Pancreas (tissue), 10 donors: ENCODE measurements around the gene CDK5. TPM values are rescaled to one million over a fixed set of nuclear protein-coding genes. Genes with fewer than 3 reads are reported as not detected.
"Not testable (repeated sequence)": the region's sequence is repeated elsewhere in the genome, so short reads cannot be mapped to it uniquely, and the experiment has no call there.

Experiments
- ATAC-seq, 4 donors: fragments of 200-7000 bp; cut with Tn5 transposase; one replicate each; pipeline versions ENCODE4 v1.8.0 to v1.9.1; 2020; ENCODE audit warnings: mild to moderate bottlenecking in 4 of 4, moderate library complexity in 4 of 4
- DNase-seq, 6 donors: peaks; one replicate each; pipeline ENCODE4 v3.0.0-alpha.2; 2020
- FAIRE-seq: peaks from 2 replicates; lab custom pipeline; 2012; peaks lifted over from hg19 to GRCh38; lab: Jason Lieb, UNC
- H3K27ac ChIP-seq, 4 donors: fragments of 200-600 bp; sonication (generic); 1 replicate in 3 of 4; 2 replicates in 1 of 4; pipeline versions ENCODE4 v1.5.0 to v1.8.0; 2020
- H3K27me3 ChIP-seq, 4 donors: fragments of 200-600 bp; one replicate each; pipeline ENCODE4 v1.8.0; 2021
- H3K36me3 ChIP-seq, 3 donors: fragments of 200-600 bp; sonication (generic) in 1 of 3; one replicate each; pipeline versions ENCODE4 v1.5.0 to v1.8.0; 2020 to 2021
- H3K4me1 ChIP-seq, 3 donors: fragments of 200-600 bp; one replicate each; pipeline ENCODE4 v1.8.0; 2021
- H3K4me3 ChIP-seq, 4 donors: fragments of 200-600 bp; sonication (generic) in 2 of 4; one replicate each; pipeline versions ENCODE4 v1.5.0 to v1.8.0; 2020 to 2021
- H3K9me3 ChIP-seq, 4 donors: fragments of 200-600 bp; one replicate each; pipeline ENCODE4 v1.8.0; 2021
- CTCF ChIP-seq, 4 donors: fragments of 200-600 bp; sonication (generic) in 3 of 4; IDR thresholded peaks; one replicate each; pipeline versions ENCODE4 v1.5.0 to v1.8.0; 2021; ENCODE audit warnings: antibody characterized with exemption in 4 of 4
- WGBS, 2 donors: extraction: QIAGEN DNeasy Blood & Tissue Kit; methylation state at CpG; one replicate each; pipeline ENCODE4 v1.1.7; 2013; 5-methylcytosine and 5-hydroxymethylcytosine counted together
- intact Hi-C, 3 donors: fragments of 100-400 bp; cut with DNase I; formaldehyde crosslinking; loops; one replicate each; pipeline versions ENCODE4 v1.11.1 to v1.14.2; 2022
- polyA plus RNA-seq, 2 donors: library from polyadenylated mRNA; stranded (reverse); fragments of 200-250 nt; gene quantifications; one replicate each; pipeline ENCODE4 v1.2.3, GENCODE V29; 2013
- total RNA-seq, 6 donors: library from RNA; stranded (reverse); fragmentation: NEBNext Ultra II Directional in 4 of 6; extraction: Animal tissue kit (Norgen Biotek cat#: 25700) in 4 of 6; gene quantifications; one replicate each; pipeline versions ENCODE4 v1.2.1 to v1.2.4, GENCODE V29; 2021 to 2023
- donor health status: healthy with polysubstance abuse.
- donor health status: DM: no; HTN: no; CAD: no; lungs with moderate emphysema.
- donor health status: DM: no; HTN: no; CAD: no.
- donor health status: control.
- donor health status: control.
- donor health status: Bipolar disorder and iron deficiency.
- donor health status: DM: yes; HTN: yes; CAD: no.
- donor health status: DM: no; HTN: no; CAD: no.
- donor health status: DM: no; HTN: no; CAD: no.
- donor health status: DM: yes; HTN: yes; CAD: no.

CDK5 gene
- total and polyA plus RNA-seq, 8 donors = 3.7 to 7.8 (median 4.8) TPM

GRCh38 chr7:151028131-151028947 is 29.4 kb downstream of the CDK5 start, which contains the start of gene ABCB8:
TSS of gene ABCB8 (plus strand) at chr7:151028450. CDS start at chr7:151028516, 66 bp downstream.
- TF ChIP-seq CTCF (IDR thresholded peaks at IDR 0.05) = peak in 3 of 4 donors; percentile 38 to 41 (median 39)

GRCh38 chr7:151027728-151028130 is 30.0 kb downstream of the CDK5 start:
- H3K36me3 ChIP-seq, H3K4me1 ChIP-seq, FAIRE-seq, DNase-seq, H3K27me3 ChIP-seq, intact Hi-C loops, ATAC-seq, H3K9me3 ChIP-seq: not testable (repeated sequence)
- 3 to 4% methylated on average over 16 of the region's 16 CpGs for WGBS, 2 donors
- Histone ChIP-seq H3K4me3 (peak overlapping the region in 3 of 4 donors; percentile 62 to 93 (median 85)), H3K27ac (peak overlapping the region; percentile 56 to 74 (median 62))

More at GRCh38 chr7:151028131-151028947, 29.4 kb downstream of the CDK5 start, which contains the start of gene ABCB8:
- Histone ChIP-seq H3K27ac (peak within 1 kb of the TSS; percentile 56 to 74 (median 71)), H3K27me3 (no peaks in the 10 kb centered on the region), H3K36me3 (no peaks in the 10 kb centered on the region), H3K9me3 (no peaks in the 10 kb centered on the region), H3K4me3 (peak within 1 kb of the TSS; percentile 62 to 93 (median 75)), H3K4me1 (peaks cover 0 to 6% (median 0%) of the 10 kb centered on the region in 3 donors)
- WGBS, 2 donors = 0% methylated on average over 53 of the region's 53 CpGs
- intact Hi-C loops = no loop called here
- ATAC-seq = peak; percentile 93 to 96 (median 94)
- peak; percentile 93 to 100 (median 99) for DNase-seq
- peak; percentile 56 for FAIRE-seq

GRCh38 chr7:151026771-151027727 is 30.6 kb downstream of the CDK5 start:
- FAIRE-seq, ATAC-seq, H3K27me3 ChIP-seq, H3K9me3 ChIP-seq, H3K36me3 ChIP-seq, DNase-seq, H3K27ac ChIP-seq, intact Hi-C loops, H3K4me1 ChIP-seq: not testable (repeated sequence)
- peak overlapping the region in 2 of 4 donors; percentile 62 to 85 for H3K4me3 ChIP-seq
- 45 to 46% methylated on average over 19 of the region's 19 CpGs for WGBS, 2 donors

- ATAC-seq (no peak), FAIRE-seq (no peak), DNase-seq (no peak)
- no peak overlapping the region for H3K27ac ChIP-seq
- H3K36me3 ChIP-seq = no peaks in the 10 kb centered on the region
- H3K9me3 ChIP-seq = no peaks in the 10 kb centered on the region
- no peak overlapping the region for H3K4me3 ChIP-seq
- no peaks in the 10 kb centered on the region for H3K27me3 ChIP-seq
- peaks cover 0 to 6% (median 0%) of the 10 kb centered on the region in 3 donors for H3K4me1 ChIP-seq
- 88 to 91% methylated on average over 4 of the region's 4 CpGs for WGBS, 2 donors
- TF ChIP-seq CTCF (IDR thresholded peaks at IDR 0.05) = no peak
- intact Hi-C loops = no loop called here
Measured at GRCh38 chr7:151025924-151026671, 31.6 kb downstream of the CDK5 start.

- Histone ChIP-seq H3K4me3 (no peak within 1 kb of the TSS), H3K27me3 (no peaks in the 10 kb centered on the region), H3K9me3 (no peaks in the 10 kb centered on the region), H3K36me3 (no peaks in the 10 kb centered on the region), H3K27ac (no peak within 1 kb of the TSS), H3K4me1 (peaks cover 0 to 6% (median 0%) of the 10 kb centered on the region in 3 donors)
- 77 to 80% methylated on average over 4 of the region's 4 CpGs for WGBS, 2 donors
- no peak for ATAC-seq
- intact Hi-C loops = no loop called here
- DNase-seq = no peak
- FAIRE-seq = no peak
- TF ChIP-seq CTCF (IDR thresholded peaks at IDR 0.05) = no peak
Measured at GRCh38 chr7:151024435-151025056, 33.2 kb downstream of the CDK5 start, which contains the start of gene ATG9B. TSS of gene ATG9B (minus strand) at chr7:151024494. CDS start at chr7:151024423, 71 bp downstream.
